Bone marrow (tissue), 2 donors: Measurements from ENCODE around the gene PCDHB2.
"Not testable (repeated sequence)": the region's sequence is repeated elsewhere in the genome, so short reads cannot be mapped to it uniquely, and the experiment has no call there.

Source experiments
- DNase-seq, 2 donors: peaks; one replicate each; lab custom pipeline; 2025; lab: John Stamatoyannopoulos, UW

Gene PCDHB2

GRCh38 chr5:141094481-141095262, at the start of gene PCDHB2:
TSS of gene PCDHB2 (plus strand) at chr5:141094615. CDS start at chr5:141094791, 176 bp downstream.
- peak in 1 of 2 donors; percentile 41 for DNase-seq

- no peak for DNase-seq
Measured at GRCh38 chr5:141050622-141051520, 43.5 kb upstream of the PCDHB2 start, which contains the start of gene PCDHB1. TSS of gene PCDHB1 (plus strand) at chr5:141051374. CDS start at chr5:141051471, 97 bp downstream.

GRCh38 chr5:141051521-141051866, 42.9 kb upstream of the PCDHB2 start:
- DNase-seq, result no peak

- no peak for DNase-seq
Measured at GRCh38 chr5:141077826-141078225, 16.6 kb upstream of the PCDHB2 start.

- no peak for DNase-seq
Measured at GRCh38 chr5:141082228-141082627, 12.2 kb upstream of the PCDHB2 start.

GRCh38 chr5:141084487-141084989, 9.9 kb upstream of the PCDHB2 start:
- DNase-seq, result no peak

GRCh38 chr5:141095263-141095641, 837 bp downstream of the PCDHB2 start:
- no peak for DNase-seq

GRCh38 chr5:141096181-141096580, 1.8 kb downstream of the PCDHB2 start:
- DNase-seq, result not testable (repeated sequence)

- DNase-seq, result not testable (repeated sequence)
Measured at GRCh38 chr5:141096586-141096985, 2.2 kb downstream of the PCDHB2 start.

DNA sequence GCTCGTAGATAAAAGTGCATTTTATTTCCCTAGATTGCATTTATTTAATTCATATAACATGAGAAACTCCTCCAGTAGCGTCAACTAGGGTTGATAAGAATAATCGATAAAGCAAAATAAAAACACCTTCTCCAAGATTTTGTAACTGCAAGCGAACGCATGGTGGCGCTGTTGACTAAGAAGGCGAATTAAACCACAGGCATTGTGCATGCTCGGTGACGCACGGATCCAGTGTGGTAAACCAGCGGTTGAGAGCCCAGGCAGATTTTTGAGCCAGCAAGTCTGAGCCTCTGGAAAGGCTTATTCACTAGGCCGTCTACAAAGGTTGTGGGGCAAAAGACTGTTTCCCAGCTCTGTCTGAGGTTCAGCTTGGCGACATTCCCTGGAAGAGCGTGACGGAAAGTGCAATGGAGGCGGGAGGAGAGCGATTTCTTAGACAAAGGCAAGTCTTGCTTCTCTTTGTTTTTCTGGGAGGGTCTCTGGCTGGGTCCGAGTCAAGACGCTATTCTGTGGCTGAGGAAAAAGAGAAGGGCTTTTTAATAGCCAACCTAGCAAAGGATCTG, 5.9 kb downstream of the PCDHB2 start, which contains the start of gene PCDHB3:
Gene PCDHB3, plus strand, starts transcription at position 231 of the 563 bp plus-strand sequence. Its CDS starts 177 bp downstream, at position 408.
- no peak for DNase-seq

DNA sequence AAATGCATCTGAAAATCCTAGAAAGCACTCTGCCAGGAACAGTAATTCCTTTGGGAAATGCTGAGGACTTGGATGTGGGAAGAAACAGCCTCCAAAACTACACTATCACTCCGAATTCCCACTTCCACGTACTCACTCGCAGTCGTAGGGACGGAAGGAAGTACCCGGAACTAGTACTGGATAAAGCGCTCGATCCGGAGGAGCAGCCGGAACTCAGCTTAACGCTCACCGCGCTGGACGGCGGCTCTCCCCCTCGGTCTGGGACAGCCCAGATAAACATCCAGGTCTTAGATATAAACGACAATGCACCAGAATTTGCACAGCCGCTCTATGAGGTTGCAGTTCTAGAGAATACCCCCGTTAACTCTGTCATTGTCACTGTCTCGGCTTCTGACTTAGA, 6.6 kb downstream of the PCDHB2 start:
- DNase-seq, result no peak

- not testable (repeated sequence) for DNase-seq
Measured at GRCh38 chr5:141102070-141102469, 7.7 kb downstream of the PCDHB2 start.

GRCh38 chr5:141102471-141102870, 8.1 kb downstream of the PCDHB2 start:
- not testable (repeated sequence) for DNase-seq

- DNase-seq, result no peak
Measured at GRCh38 chr5:141105350-141105749, 10.9 kb downstream of the PCDHB2 start.

GRCh38 chr5:141119250-141119649, 24.8 kb downstream of the PCDHB2 start:
- no peak for DNase-seq

DNA sequence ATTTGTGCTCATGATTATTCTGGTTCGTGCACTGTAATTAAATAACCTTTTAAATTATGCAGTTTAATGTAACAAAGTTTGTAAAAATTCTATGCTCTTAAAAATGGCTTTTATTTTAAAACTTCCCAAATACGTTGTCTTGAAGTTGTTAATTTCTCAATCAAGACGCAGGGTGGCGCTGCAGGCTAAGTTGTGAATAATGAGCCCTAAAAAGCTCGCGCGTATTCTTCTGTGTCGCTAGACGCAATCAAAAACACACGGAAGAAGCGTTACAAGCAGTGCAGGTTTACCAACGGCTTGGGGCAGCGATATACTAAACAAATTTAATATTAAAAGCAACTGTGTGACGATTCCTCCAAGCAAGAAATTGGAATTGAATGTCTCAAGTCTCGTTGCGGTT, 27.1 kb downstream of the PCDHB2 start, which contains the start of gene PCDHB4:
Gene PCDHB4, plus strand, starts transcription at position 256 of the 400 bp plus-strand sequence. CDS start 181 bp downstream, outside the sequence.
- DNase-seq, result no peak

- no peak for DNase-seq
Measured at GRCh38 chr5:141121985-141122384, 27.6 kb downstream of the PCDHB2 start.

DNA sequence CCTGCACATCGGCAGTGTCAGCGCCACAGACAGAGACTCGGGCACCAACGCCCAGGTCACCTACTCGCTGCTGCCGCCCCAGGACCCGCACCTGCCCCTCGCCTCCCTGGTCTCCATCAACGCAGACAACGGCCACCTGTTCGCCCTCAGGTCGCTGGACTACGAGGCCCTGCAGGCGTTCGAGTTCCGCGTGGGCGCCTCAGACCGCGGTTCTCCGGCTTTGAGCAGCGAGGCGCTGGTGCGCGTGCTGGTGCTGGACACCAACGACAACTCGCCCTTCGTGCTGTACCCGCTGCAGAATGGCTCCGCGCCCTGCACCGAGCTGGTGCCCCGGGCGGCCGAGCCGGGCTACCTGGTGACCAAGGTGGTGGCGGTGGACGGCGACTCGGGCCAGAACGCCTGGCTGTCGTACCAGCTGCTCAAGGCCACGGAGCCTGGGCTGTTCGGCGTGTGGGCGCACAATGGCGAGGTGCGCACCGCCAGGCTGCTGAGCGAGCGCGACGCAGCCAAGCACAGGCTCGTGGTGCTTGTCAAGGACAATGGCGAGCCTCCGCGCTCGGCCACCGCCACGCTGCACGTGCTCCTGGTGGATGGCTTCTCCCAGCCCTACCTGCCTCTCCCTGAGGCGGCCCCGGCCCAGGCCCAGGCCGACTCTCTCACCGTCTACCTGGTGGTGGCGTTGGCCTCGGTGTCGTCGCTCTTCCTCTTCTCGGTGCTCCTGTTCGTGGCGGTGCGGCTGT, 29.2 kb downstream of the PCDHB2 start:
- not testable (repeated sequence) for DNase-seq

GRCh38 chr5:141127305-141127704, 32.9 kb downstream of the PCDHB2 start:
- no peak for DNase-seq

DNA sequence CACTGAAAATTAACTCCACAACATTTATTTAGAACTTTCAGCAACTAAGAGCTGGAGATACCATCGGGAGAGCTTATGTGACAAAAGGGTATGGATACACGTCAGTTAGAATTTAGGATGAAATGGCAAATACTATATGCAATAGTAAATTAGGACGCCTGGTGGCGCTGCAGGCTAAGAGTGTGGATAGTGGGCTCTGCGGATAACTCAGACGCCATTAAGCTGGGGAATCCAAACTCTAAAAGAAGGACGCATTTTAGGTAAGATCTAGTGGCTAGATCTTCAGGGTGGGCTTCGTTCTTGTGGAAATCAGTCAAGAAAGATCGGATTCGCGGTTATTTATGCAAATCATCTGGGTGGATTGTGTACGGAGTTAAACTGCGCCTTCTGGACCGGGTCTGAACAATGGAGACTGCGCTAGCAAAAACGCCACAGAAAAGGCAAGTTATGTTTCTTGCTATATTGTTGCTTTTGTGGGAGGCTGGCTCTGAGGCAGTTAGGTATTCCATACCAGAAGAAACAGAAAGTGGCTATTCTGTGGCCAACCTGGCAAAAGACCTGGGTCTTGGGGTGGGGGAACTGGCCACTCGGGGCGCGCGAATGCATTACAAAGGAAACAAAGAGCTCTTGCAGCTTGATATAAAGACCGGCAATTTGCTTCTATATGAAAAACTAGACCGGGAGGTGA, 40.8 kb downstream of the PCDHB2 start, which contains the start of gene PCDHB5:
Gene PCDHB5, plus strand, starts transcription at position 177 of the 688 bp plus-strand sequence. Its CDS starts 229 bp downstream, at position 406.
- DNase-seq, result no peak
